Fibroblast of skin of left biceps (primary cell): ENCODE data around the gene HERC2.
"Not testable (repeated sequence)": the region's sequence is repeated elsewhere in the genome, so short reads cannot be mapped to it uniquely, and the experiment has no call there.

Experiments used
- DNase-seq, 2 experiments: peaks; one replicate each; pipeline ENCODE4 v3.0.0-alpha.2; 2013; ENCODE audit warnings: low read depth in 2 of 2

HERC2 gene

DNA sequence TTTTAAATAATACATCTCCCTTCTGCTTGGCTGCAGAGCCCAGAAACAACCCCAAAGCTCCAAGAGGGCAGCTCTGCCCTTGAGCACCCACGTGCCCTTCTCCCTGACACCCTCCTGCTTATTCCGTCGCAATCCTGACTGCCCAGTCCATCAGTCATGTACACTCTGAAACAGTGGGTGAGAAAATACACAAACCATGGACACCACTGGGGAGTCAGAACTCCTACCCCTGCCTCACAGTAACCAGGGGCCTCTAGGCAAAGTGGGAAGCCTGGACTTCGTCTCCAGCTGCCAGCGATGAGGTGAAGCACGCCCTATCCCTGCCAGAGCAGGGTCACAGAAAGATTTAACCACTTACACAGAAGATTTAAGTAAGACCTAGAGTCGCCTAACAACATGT is 40.1 kb downstream of the HERC2 start:
- no peak for DNase-seq

DNA sequence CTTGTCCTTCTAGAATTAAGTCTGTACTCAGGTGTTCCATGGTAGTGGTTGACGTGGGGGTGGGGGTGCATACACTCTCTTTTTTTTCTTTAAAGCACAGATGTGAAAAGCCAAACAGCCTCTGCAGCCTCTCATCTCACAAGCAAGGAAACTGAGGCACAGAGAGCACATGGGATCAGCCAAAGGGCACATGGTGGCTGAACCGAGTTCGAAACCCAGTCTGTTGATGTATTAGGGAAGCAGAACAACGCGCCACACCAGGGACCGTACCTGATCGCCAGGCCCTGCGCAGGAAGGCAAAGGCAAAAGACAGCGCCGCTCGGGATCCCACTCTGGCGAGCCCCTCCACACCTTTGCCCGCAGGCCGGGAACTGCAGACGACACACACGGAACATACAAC is 47.3 kb downstream of the HERC2 start:
- DNase-seq, result no peak

DNA sequence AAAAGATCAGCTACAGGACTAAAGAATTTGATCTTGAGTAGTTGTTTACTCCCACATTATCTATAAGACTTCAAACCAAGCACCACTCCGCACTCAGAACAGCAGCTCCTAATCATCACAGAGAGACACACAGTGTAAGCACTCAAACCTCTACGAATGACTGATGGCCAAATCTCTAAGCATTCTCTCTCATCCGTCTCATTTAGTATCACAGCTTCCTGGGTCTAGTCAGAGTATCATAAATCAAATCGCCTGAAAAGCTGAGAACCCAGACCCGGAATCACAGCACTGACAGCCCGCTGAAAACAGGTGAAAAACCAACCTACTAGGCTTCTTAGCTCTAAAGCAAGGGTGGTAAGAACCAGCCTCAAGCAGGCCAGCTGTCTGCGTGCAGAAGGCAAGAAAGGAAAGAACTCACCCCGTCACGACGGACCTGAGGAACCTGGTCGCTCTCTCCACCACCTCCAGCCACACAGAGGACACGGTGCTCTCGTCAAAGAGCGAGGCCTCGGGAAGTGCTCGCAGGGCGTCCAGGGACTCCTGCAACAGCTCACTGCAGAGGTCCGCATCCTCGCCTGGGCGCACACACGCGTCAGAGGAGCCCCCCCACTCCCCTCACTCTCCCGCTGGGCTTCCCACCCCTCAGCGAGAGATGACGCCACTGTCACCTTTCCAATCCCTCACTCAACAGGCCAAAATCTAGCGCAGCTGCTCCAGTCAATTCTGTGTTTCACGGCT is 47.9 kb downstream of the HERC2 start:
- DNase-seq, result no peak

DNA sequence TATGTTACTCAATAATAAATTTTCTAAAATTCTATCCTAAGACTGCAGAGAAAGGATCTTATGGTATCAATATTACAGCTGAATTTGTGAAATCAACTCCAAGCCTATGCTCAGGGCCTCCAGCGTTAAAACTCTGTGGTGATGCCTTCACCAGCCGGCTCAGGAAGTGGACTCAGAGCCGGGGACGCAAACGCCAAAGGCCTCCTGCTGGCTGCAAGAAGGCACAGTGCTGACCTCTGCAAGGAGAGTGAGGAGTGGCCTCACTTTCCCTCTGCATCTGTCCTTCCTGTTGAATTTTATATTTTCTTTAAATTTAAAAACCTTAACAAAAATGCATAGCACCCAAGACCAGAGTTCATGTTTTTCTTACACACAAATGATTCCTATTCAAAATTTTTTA is 48.5 kb downstream of the HERC2 start:
- no peak for DNase-seq

DNA sequence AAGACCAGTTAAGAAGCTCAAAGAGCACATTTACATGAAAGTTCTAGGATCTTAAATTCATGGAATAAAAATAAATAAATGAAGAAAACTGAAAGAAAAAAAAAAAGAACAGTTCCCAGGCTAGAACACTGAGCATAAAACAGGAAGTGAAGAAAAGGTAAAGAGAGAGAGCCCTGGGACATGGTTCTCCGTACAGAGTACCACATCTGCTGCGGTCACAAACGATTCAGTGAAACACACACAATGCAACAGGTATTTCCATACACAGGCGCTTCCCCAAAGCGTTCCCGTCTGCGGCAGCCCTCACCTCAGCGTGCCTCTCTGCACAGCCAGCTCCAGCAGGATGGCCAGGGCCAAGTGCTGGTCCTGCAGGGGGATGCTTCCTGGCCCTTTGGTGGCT is 49.4 kb downstream of the HERC2 start:
- DNase-seq, result no peak

DNA sequence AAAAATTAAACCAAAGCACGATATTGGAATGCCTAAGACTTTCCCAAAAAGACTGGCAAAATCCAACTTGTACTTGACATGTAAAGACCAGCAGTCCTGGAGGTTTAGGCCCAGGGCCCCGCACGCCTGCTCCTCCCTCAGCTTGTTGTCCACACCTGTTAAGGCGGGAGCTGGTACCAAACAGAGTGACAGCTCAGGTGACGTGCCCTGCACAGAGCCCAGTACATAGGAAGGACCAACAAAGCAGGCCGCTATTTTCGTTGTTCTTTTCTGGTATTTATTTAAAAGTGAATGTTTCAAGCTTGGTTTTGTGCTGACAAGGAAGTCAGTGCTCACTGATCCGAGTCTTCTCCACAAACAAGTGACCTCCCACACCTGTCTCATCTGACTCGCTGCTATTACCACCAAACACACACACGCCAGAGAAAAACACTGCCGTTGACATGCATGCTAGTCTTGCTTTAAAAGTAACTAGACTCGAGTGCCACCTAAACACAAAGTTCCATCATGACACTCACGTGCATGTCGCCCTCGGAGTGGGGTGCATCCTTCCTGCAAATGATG is 50.2 kb downstream of the HERC2 start:
- DNase-seq, result no peak

DNA sequence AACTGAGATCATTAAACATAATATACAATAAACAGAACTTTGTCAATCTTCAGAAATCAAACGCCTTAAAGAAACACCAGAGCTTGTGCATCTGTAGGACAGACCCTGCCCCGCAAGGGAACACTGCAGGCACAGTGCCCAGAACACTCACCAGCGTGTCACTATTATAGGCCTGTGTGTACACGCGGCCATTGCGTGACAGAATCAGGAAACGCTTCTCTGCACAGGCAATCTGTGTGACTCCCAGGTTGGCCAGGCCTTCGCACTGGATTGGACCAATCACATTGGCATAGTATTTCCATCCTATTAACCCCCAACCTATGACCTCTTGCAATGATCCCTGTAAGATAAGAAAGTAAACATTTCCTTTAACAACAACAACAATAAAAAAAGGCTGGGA is 52.9 kb downstream of the HERC2 start:
- DNase-seq, result no peak

DNA sequence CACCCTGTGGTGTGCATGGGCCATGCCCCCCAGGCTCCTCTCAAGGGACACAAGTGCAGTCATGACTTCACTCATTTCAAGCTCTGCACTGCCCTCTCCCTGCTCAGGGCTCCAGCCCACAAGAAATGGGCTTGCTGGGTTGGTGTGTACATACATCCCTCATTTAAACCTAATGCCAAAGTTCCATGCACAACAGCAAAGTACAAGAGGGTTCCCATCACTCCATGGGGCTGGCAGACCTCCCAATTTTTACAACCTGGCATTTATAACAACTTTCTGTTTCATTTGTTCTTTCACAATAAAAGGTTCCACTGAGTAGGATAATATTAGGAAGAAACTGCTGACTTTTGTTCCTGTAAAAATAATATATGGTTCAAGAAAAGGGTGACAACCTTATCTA is 54.3 kb downstream of the HERC2 start:
- DNase-seq, result no peak

DNA sequence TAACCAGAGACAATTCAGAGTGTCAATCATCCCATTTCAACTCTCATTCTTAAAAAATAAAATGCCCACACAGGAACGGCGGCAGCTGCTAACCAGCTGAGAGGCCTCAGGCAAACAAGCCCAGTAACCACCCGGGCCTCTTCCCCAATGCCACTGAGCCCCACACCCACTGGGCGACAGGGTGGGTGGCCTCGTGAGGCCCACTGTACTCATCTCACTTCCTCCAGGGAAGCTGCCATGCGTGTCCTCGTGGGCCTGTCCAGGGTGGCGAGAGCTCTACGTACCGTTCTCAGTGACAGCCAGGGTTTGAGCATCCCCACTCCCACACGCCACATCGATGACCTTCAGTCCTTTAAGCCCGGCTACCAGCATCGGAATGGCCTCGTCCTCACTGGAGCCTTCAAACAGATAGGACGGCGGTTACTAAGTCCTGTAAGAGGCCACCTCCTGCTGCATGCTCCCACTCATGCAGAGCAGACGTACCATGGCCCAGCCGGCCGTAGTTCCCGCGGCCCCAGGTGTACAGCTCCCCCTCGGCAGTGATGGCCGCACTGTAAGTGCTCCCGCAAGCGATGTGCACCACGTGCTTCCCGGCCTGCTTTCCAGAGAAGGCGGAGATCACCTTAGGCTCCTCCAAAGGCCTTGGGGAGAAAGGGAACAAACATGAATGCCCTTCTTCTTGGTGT is 56.5 kb downstream of the HERC2 start:
- DNase-seq, result no peak

DNA sequence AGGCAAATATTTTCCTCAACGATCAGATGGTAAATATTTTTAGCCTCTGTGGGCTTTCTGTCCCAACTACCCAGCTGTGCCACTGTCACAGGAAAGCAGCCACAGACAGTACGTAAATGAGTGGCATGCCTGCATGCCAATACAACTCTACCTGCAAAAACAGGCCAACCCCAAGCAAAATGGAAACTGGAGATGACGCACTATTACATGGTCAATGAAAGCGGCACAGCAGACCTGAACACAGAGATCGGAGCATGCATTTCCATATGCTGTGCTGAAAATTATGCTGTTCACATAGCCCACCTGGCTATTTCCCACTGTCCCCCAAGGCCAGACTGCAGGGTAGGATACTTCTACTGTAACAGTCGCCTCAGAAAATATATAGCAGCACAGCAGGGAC is 57.8 kb downstream of the HERC2 start:
- DNase-seq, result no peak

DNA sequence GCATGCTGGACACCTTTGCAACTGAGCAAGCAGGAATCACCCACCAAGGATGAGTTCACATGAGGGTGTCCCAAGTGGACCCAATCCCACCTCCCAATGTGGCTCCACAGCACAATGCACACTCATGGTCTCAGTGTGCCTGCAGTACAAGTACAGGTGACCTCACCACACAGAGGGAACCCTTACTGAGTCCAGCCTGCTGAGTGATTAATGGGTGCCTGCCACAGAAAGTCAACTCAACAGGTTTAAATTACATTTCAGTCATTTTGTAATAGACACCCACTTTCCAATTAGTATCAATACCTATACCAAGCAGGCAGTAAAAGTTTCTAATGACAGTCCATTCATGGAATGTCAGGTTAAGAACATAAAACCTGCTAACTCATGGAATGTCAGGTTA is 59.5 kb downstream of the HERC2 start:
- no peak for DNase-seq

DNA sequence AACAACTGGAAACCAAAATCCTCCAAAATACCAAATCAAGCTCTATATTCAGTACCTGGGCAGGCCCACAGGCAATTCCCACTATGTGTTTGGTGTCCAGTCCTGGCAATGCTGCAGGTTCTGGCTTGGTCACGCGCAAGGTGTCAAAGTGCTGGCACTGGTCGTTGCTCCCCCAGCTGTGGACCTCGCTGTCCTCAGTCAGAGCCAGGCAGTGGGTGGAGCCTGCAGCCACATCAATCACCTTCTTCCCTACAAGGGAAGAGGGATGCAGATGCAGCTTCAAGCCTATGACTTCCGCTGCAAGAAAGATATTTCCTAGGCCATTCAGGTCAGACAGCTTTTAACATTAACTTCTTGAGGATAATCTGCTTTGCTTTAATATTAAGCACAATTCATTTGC is 61.3 kb downstream of the HERC2 start:
- no peak for DNase-seq

DNA sequence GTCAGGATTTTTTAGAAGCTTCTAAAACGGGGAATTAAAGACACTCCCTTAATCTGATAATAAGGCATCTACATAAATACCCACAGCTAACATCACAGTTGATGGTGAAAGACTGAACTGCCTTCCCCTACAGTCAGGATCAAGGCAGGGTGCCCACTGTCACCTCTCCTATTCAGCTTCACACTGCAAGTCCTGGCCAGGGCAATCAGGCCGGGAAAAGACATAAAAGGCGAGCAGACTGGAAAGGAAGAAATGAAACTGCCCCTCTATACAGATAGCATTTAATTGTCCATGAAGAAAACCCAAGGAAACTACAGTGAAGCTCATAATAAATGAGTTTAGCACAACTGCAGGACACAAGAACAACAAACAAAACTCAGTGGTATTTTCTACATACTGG is 61.7 kb downstream of the HERC2 start:
- DNase-seq, result no peak

DNA sequence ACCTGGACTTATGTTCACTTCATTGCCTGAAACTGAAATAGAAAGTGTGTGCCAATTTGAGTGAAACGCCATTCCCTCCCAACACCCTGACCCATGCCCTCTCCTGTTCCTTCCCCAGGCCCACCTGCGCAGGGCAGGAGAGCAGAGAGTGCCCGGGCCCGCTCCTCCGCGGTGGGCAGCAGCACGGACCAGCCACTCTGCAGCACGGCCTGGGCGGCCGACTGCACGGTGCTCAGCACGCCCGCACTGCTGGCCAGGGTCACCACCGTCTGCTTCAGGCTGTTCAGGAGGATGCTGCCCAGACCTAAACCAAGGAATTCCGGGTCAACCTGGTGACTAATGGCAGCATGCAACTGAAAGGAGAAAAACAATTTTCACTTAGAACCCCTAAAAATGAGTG is 66.0 kb downstream of the HERC2 start:
- no peak for DNase-seq

DNA sequence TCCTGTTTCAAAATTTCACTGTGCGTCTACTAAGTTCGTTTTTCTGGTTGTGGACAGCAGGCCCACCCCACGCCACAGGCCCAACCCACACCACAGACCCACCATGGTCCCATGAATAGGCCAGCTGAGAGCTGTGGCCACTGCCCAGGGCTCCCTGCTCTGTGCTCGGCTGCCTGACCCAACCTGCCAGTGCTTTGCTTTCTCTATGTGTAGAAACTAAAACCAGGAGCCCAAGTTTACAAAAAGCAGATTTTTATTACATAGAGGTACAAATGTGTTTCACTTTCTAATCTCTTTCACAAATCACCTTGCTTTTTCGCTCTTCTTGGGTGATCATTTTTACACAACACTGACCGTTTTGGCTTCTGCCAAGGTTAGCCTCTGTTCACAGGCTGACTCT is 69.1 kb downstream of the HERC2 start:
- no peak for DNase-seq

DNA sequence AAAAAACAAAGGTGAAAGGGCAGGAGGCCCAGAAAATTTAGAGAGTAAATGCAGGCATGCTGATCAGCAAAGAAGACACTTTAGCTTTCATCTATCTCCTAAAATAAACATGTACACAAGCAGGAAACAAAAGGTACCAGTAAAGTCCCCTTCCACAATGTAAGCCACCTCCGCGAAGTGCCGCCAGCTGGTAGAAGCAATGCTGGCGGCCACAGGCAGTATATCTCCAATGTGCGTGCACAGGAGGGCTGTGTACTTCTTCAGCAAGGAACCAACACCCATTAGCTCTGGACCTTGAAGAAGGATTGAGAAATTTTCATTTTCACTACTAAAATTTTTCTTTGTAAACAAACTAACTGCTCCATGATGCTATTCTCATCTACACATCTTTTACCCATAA is 75.4 kb downstream of the HERC2 start:
- no peak for DNase-seq

DNA sequence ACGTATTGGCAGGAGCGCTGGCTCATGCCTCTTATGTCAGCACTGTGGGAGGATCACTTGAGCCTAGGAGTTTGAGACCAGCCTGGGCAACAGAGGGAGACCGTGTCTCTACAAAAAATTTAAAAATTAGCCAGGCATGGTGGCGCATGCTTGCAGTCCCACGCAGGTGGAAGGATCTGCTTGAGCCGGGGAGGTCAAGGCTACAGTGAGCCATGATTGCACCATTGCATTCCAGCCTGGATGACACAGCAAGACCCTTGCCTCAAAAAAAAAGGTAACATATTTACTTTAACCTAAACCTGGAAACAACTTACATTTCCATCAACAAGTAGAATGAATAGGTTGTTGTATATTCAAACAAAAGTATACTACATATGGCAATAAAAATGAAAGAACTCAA is 78.1 kb downstream of the HERC2 start:
- DNase-seq, result no peak

DNA sequence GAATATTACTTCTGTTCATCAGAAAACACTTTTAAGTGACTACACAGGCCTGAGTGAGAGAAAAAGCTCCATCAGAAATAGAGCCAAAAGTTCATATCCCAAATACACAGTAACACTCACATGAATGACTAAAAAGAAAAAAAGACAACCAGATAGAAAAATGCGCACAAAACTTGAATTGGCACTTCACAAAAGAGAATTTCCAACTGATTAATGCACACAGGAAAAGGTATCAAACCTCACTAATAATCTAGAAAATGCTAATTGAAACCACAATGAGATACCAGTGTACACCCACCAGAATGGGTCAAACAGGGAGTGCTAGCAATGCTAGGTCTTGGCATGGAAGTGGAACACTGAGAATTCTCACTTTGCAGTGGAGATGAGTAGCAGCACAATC is 78.6 kb downstream of the HERC2 start:
- no peak for DNase-seq

DNA sequence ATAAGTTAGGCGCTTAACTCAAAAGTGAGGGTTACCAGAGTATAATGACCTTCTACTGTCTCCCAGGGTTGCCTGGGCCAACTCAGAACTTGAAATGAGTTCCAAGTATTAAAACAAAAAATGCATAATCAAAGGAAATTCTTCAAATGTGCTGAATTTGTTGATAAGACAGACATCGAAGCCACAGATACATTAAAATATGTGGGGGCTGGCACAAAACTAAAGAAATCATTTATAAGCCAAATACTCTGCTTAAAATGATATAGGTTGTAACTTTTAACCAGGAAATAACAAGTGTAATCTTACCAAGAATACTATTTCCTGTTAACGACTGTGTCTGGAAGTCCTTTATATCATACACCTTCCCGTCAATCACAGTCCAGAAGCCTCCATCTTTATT is 83.7 kb downstream of the HERC2 start:
- not testable (repeated sequence) for DNase-seq

DNA sequence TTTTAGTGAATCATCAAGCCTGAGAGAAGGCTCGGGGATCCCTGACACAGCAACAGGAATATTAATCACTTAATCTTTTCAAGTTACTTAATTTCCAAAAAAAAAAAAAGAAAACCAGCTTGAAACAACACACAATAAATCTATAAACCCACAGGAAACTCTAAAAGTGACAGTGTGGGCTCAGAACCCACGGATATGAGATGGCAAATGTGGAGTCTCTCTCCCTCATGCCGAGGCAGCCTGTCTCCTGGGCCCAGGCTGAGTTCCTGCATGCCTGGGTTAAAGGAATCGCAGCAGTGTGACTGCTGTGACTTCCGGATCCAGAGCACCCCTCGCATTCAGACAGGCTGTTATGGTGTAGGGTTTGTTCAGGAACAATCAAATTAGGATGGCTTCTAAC is 90.2 kb downstream of the HERC2 start:
- not testable (repeated sequence) for DNase-seq

DNA sequence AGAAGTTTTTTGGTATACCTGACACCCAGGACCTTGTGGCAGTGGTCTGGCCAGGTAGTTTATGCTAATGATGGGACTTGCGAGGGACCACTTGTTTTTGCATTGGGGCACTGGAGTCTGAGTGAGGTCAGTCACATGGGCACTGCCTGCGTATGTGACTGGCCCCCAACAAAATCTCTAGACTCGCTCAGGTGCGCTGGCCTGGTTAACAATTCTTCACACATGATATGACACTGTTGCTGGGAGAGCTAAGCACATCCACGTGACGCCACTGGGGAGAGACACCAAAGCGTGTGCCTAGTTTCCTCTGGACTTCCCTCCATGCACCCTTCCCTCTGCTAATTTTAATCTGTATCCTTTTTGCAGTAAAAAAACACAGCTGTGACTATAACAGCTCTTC is 90.6 kb downstream of the HERC2 start:
- DNase-seq, result not testable (repeated sequence)

DNA sequence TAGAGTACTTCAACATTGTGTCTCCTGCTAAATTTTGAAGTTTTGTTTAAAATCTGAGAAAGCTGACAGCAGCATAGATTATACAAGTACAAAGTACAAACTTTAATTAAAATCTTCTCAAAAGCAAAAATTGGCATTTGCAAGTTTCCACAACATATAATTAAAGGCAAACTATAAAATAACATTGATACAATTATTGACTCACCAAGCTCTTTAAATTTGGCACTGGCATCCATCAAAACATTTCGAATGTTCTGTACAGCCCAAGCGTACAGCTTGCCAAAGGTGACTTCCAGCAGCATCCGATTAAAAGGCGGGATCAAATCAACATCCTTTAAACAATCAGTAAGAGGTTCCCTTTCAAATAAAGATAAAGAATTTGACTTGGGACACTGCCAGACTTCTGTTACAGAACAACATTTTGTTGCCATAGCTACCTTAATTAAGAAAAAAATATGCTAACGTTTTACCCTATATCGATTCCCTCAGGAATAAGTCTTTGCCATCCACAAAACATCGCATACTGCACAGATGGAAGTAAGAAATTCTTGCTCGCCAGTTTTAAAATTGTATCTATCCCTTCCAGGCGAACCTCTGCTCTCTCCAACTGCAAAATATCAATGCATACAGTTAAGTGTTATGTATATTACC is 92.9 kb downstream of the HERC2 start:
- not testable (repeated sequence) for DNase-seq

DNA sequence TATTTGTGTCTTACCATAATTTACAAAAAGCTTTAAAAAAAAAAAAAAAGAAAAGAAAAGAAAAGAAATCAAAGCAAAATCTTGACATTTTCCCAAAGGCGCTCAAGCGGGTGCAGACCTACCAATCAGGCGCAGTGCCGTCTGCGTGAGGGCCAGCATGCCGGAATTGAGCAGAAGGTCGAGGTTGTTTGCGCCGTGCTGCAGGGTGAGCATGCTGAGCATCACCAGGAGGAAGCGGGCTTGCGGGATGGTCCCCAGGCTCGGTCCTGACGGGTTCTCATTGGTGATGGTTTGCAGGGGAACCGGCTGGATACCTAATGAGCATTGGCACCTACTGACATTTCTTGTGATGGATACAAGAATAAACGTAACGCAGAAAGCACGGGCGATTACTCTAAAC is 93.9 kb downstream of the HERC2 start:
- DNase-seq, result no peak
